ENCODE data around the gene SERGEF. TPM values are rescaled to one million over a fixed set of nuclear protein-coding genes. Genes with fewer than 3 reads are reported as not detected.

SERGEF gene
- total RNA-seq, 1 donor from 2014 or later: 27.0 TPM

DNA sequence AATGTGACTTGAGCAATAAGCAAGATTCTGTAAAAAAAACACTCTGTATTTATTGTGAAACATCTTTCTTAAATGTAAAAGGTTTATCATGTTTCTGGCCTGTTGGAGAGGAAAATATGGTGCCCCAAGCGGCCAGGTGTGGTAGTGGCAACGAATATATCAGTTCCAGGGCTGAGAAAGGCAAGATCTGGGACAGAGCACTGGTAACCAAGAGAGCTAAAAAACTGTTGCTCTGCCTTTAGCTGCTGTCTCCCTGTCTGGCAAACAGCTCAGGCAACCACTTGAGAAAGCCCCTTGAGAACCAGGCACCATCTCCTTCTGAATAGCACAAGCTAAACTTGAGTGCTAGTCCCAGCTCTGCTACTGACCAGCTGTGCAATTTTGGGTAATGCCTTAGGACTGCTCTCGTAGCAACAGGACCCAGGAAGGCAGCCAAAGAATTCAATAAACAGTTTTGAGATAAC lies 148.3 kb downstream of the SERGEF start:
- Histone ChIP-seq H3K36me3 (ENCODE audit: control insufficient read depth, insufficient read depth, low read length) (no peaks in the 10 kb centered on the region), H3K27me3 (ENCODE audit: control insufficient read depth, insufficient read depth, low read length) (no peaks in the 10 kb centered on the region), H3K4me3 (ENCODE audit: low read depth, low read length) (no peak overlapping the region)
- TF ChIP-seq, protein P1, sequence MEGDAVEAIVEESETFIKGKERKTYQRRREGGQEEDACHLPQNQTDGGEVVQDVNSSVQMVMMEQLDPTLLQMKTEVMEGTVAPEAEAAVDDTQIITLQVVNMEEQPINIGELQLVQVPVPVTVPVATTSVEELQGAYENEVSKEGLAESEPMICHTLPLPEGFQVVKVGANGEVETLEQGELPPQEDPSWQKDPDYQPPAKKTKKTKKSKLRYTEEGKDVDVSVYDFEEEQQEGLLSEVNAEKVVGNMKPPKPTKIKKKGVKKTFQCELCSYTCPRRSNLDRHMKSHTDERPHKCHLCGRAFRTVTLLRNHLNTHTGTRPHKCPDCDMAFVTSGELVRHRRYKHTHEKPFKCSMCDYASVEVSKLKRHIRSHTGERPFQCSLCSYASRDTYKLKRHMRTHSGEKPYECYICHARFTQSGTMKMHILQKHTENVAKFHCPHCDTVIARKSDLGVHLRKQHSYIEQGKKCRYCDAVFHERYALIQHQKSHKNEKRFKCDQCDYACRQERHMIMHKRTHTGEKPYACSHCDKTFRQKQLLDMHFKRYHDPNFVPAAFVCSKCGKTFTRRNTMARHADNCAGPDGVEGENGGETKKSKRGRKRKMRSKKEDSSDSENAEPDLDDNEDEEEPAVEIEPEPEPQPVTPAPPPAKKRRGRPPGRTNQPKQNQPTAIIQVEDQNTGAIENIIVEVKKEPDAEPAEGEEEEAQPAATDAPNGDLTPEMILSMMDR (IDR thresholded peaks at IDR 0.05; ENCODE audit: insufficient read depth, low read length, poor library complexity, severe bottlenecking): peak; percentile 72
- DNase-seq (ENCODE audit: low read depth): no peak

DNA sequence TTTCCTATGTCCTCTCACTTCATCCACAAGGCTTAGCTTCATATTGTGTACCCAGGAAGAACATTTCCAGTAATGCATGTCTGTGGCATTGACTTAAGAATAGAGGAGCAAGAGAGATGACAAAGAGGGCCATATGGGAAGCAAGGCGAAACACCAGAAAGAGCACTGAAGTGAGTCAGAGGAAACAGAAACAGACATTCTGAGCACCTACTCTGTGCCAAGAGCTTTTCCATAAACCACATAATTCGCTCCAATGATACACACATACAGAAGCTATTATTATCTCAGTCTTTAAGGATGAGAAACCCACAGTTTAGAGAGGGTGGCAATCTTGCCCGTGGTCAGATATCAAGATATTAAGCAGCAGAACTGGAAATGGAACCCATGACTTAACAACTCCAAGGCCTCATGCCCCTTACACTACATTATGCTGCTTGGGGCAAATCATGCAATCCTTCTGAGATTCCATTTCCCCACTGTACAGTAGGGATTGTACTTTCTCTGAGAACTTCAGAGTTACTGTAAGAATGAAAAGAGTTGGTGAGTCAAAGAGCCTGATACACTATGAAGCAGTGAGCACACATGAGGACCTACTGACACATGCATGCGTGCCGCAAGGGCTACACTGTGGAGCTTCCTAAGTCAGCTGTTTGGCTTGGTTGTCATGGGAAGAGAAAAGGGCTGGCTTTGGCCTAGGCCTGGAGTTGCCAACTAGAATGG lies 151.7 kb downstream of the SERGEF start:
- DNase-seq (ENCODE audit: low read depth): no peak
- TF ChIP-seq, protein P1 (IDR thresholded peaks at IDR 0.05; ENCODE audit: insufficient read depth, low read length, poor library complexity, severe bottlenecking): no peak
- Histone ChIP-seq H3K4me3 (ENCODE audit: low read depth, low read length) (no peak overlapping the region), H3K27me3 (ENCODE audit: control insufficient read depth, insufficient read depth, low read length) (no peaks in the 10 kb centered on the region), H3K36me3 (ENCODE audit: control insufficient read depth, insufficient read depth, low read length) (no peaks in the 10 kb centered on the region)

DNA sequence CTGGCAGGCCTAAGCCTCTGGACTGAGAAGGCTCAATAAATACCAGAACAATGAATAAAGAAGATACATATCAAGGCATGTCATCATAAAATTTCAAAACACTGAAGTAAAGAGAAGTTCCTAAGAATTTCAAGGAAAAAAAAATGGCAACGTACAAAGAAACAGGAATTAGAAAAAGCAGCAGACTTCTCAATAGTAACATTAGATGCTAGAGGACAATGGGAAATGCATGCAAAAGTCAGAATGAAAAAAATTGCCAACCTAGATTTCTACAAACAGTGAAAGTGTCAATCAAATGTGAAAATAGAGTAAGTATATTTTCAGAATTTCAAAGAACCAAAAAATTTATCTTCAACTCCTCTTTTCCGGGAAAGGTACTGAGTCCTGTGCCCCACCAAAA lies 153.3 kb downstream of the SERGEF start:
- Histone ChIP-seq H3K4me3 (ENCODE audit: low read depth, low read length) (no peak overlapping the region), H3K36me3 (ENCODE audit: control insufficient read depth, insufficient read depth, low read length) (no peaks in the 10 kb centered on the region), H3K27me3 (ENCODE audit: control insufficient read depth, insufficient read depth, low read length) (no peaks in the 10 kb centered on the region)
- DNase-seq (ENCODE audit: low read depth): no peak
- TF ChIP-seq, protein P1 (IDR thresholded peaks at IDR 0.05; ENCODE audit: insufficient read depth, low read length, poor library complexity, severe bottlenecking): no peak

DNA sequence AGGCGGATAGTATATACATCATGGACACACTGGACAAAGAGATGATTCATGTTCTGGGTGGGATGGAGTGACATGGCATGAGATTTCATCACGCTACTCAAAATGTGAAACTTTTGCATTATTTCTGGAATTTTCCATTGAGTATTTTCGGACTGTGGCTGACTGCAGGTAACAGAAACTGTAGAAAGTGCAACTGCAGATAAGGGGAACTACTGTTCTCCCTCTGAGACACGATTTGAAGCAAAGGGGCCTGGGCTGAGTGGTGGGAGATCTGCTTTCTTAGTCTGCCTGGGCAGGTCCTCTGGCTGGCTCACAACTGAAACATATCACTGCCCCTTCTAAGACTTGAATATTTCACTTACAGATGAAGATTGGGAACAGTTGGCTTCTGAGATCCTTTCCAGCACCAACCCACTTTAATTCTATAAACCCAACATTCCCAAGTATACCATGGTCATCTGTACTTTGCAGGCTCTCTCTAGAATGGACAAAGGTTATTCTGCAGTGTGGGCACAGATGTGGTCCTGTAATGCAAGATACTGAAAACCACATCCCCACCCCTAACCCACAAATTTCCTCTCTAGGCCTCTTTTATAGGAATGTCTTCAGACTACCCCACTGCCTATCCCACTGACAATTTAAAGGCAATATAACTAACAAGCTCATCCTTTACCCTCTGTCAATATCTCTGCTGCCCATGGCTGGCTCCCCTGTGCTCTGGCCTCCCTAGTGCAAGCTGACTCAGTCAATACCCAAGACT lies 157.1 kb downstream of the SERGEF start:
- Histone ChIP-seq H3K4me3 (ENCODE audit: low read depth, low read length) (no peak overlapping the region), H3K36me3 (ENCODE audit: control insufficient read depth, insufficient read depth, low read length) (no peaks in the 10 kb centered on the region), H3K27me3 (ENCODE audit: control insufficient read depth, insufficient read depth, low read length) (no peaks in the 10 kb centered on the region)
- TF ChIP-seq, protein P1 (IDR thresholded peaks at IDR 0.05; ENCODE audit: insufficient read depth, low read length, poor library complexity, severe bottlenecking): no peak
- no peak for DNase-seq (ENCODE audit: low read depth)

DNA sequence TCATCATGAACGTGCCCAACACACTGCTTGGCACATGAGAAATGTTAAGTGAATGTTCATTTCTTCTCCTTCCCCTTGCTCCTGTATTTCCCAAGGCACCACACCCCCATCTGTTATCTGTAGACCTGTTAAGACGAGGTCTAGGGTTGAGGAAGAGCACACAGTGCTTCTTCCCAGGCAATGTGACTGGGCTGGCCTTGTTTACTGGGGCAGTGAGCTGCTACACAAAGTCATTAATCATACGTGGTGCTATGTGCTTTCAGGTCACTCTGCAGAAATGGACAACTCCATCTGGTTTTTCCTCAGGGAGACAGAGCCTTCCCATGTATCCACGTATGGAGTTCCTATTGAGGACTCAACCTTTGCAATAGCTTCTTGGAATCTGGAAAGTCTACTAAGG lies 159.6 kb downstream of the SERGEF start:
- TF ChIP-seq, protein P1 (IDR thresholded peaks at IDR 0.05; ENCODE audit: insufficient read depth, low read length, poor library complexity, severe bottlenecking): no peak

More for the DNA sequence above, 159.6 kb downstream of the SERGEF start:
- Histone ChIP-seq H3K27me3 (ENCODE audit: control insufficient read depth, insufficient read depth, low read length) (no peaks in the 10 kb centered on the region), H3K36me3 (ENCODE audit: control insufficient read depth, insufficient read depth, low read length) (no peaks in the 10 kb centered on the region), H3K4me3 (ENCODE audit: low read depth, low read length) (no peak overlapping the region)
- no peak for DNase-seq (ENCODE audit: low read depth)
